ENCODE results near the gene ZNF235.
"Not testable (repeated sequence)": the region's sequence is repeated elsewhere in the genome, so short reads cannot be mapped to it uniquely, and the experiment has no call there.

The ZNF235 gene

DNA sequence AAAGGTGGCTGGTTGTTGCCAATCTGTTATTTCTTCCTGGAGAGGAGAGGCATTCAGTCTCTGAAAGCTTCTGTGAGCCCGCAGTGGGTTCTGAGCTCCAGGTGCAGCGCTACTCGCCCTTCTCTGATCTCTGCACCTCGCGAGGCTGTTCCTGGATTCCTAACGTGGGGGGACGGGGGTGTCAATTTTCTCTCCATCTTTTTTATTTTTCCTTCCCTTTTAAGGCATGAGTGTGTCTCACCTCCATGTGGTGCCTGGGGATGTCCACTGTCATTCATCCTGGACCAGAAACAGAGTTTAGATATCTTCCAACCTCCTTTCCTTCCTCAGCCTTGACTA lies 44.5 kb downstream of the ZNF235 start:
- in situ Hi-C loops (cut with HindIII; ENCODE audit: low sequenced_read_pairs), result no loop called here
- peak overlapping the region; percentile 55 for H3K4me3 ChIP-seq (ENCODE audit: low read depth, low read length)
- TF ChIP-seq, protein P1, sequence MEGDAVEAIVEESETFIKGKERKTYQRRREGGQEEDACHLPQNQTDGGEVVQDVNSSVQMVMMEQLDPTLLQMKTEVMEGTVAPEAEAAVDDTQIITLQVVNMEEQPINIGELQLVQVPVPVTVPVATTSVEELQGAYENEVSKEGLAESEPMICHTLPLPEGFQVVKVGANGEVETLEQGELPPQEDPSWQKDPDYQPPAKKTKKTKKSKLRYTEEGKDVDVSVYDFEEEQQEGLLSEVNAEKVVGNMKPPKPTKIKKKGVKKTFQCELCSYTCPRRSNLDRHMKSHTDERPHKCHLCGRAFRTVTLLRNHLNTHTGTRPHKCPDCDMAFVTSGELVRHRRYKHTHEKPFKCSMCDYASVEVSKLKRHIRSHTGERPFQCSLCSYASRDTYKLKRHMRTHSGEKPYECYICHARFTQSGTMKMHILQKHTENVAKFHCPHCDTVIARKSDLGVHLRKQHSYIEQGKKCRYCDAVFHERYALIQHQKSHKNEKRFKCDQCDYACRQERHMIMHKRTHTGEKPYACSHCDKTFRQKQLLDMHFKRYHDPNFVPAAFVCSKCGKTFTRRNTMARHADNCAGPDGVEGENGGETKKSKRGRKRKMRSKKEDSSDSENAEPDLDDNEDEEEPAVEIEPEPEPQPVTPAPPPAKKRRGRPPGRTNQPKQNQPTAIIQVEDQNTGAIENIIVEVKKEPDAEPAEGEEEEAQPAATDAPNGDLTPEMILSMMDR (IDR thresholded peaks at IDR 0.05; ENCODE audit: low read depth, low read length), result no peak

GRCh38 chr19:44258835-44259413 lies 45.9 kb downstream of the ZNF235 start:
- DNase-seq (ENCODE audit: low read depth, low spot score), result no peak
- TF ChIP-seq, protein P1 (IDR thresholded peaks at IDR 0.05; ENCODE audit: low read depth, low read length), result no peak
- no peak overlapping the region for H3K4me3 ChIP-seq (ENCODE audit: low read depth, low read length)
- in situ Hi-C loops (cut with HindIII; ENCODE audit: low sequenced_read_pairs), result no loop called here

More for the DNA sequence above, 44.5 kb downstream of the ZNF235 start:
- DNase-seq (ENCODE audit: low read depth, low spot score), result no peak

- in situ Hi-C loops (cut with HindIII; ENCODE audit: low sequenced_read_pairs), result no loop called here
- TF ChIP-seq, protein P1 (IDR thresholded peaks at IDR 0.05; ENCODE audit: low read depth, low read length), result no peak
- H3K4me3 ChIP-seq (ENCODE audit: low read depth, low read length), result no peak overlapping the region
- no peak for DNase-seq (ENCODE audit: low read depth, low spot score)
Measured at GRCh38 chr19:44258136-44258535, 46.7 kb downstream of the ZNF235 start.

- TF ChIP-seq, protein P1 (IDR thresholded peaks at IDR 0.05; ENCODE audit: low read depth, low read length), result no peak
- DNase-seq (ENCODE audit: low read depth, low spot score), result no peak
- no peak overlapping the region for H3K4me3 ChIP-seq (ENCODE audit: low read depth, low read length)
- in situ Hi-C loops (cut with HindIII; ENCODE audit: low sequenced_read_pairs), result no loop called here
Measured at GRCh38 chr19:44255705-44256411, 49.0 kb downstream of the ZNF235 start.

- TF ChIP-seq, protein P1 (IDR thresholded peaks at IDR 0.05; ENCODE audit: low read depth, low read length), result no peak
- no peak overlapping the region for H3K4me3 ChIP-seq (ENCODE audit: low read depth, low read length)
- no peak for DNase-seq (ENCODE audit: low read depth, low spot score)
- in situ Hi-C loops (cut with HindIII; ENCODE audit: low sequenced_read_pairs), result no loop called here
Measured at GRCh38 chr19:44254496-44254895, 50.3 kb downstream of the ZNF235 start.

DNA sequence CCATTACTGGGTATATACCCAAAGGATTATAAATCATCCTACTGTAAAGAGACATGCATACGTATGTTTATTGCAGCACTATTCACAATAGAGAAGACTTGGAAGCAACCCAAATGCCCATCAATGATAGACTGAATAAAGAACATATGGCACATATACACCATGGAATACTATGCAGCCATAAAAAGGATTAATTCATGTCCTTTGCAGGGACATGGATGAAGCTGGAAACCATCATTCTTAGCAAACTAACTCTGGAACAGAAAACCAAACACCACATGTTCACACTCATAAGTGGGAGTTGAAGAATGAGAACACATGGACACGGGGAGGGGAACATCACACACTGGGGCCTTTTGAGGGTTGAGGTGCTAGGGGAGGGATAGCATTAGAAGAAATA lies 51.4 kb downstream of the ZNF235 start:
- H3K4me3 ChIP-seq (ENCODE audit: low read depth, low read length); in situ Hi-C loops (cut with HindIII; ENCODE audit: low sequenced_read_pairs); DNase-seq (ENCODE audit: low read depth, low spot score): not testable (repeated sequence)

GRCh38 chr19:44252332-44252731 lies 52.5 kb downstream of the ZNF235 start:
- H3K4me3 ChIP-seq (ENCODE audit: low read depth, low read length); in situ Hi-C loops (cut with HindIII; ENCODE audit: low sequenced_read_pairs); DNase-seq (ENCODE audit: low read depth, low spot score): not testable (repeated sequence)

All from astrocyte of the spinal cord (primary cell).